Middle frontal gyrus (tissue), 1 donor: ENCODE data around the gene ZG16B.

ENCODE experiments used
- DNase-seq: peaks from one replicate; pipeline ENCODE4 v3.0.0-alpha.2; 2015; ENCODE audit warnings: low spot score; ENCODE audit errors: extremely low spot score

Gene ZG16B

GRCh38 chr16:2842340-2843000 lies 12.4 kb downstream of the ZG16B start:
- DNase-seq: no peak

- DNase-seq: no peak
Measured at GRCh38 chr16:2843526-2843925, 13.4 kb downstream of the ZG16B start.

- no peak for DNase-seq
Measured at GRCh38 chr16:2845116-2845515, 15.0 kb downstream of the ZG16B start.

- no peak for DNase-seq
Measured at GRCh38 chr16:2846511-2847310, 16.6 kb downstream of the ZG16B start.

- DNase-seq: no peak
Measured at GRCh38 chr16:2848933-2849725, 19.0 kb downstream of the ZG16B start.

- DNase-seq: no peak
Measured at GRCh38 chr16:2852003-2852730, 22.1 kb downstream of the ZG16B start.

- DNase-seq: no peak
Measured at GRCh38 chr16:2852731-2853507, 22.8 kb downstream of the ZG16B start.

DNA sequence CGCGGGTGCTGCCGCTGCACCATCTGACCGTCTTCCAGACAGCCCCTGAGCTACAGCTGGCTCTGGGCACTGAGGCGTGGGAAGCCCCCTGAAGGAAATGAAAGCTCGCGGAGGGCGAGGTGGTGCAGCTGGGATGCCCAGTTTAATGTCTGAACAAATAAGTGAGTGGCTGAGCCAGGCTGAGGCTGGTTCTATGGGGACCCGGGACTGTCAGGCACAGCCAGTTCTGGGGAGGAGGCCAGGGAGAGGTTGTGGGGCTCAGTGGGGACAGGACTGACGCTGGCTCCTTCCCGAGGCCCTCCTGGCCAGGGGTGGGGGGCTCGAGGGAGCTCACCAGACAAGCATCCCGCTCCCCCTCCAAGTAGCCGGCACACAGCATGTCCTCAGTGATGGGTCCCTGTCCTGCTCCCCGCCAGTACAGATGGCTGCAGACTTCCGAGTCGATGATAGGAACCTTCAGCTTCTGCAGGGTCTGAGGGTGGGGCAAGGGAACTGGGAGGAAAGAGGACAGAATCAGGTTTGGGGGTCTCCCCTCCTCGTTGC lies 23.5 kb downstream of the ZG16B start:
- DNase-seq: no peak

GRCh38 chr16:2854700-2855309 lies 24.7 kb downstream of the ZG16B start:
- DNase-seq: no peak

GRCh38 chr16:2855536-2855935 lies 25.4 kb downstream of the ZG16B start:
- no peak for DNase-seq

GRCh38 chr16:2856061-2856670 lies 26.1 kb downstream of the ZG16B start:
- DNase-seq: no peak

GRCh38 chr16:2856686-2857450 lies 26.8 kb downstream of the ZG16B start:
- DNase-seq: no peak

GRCh38 chr16:2857451-2858244 lies 27.5 kb downstream of the ZG16B start, which contains the start of gene PRSS22:
PRSS22 (minus strand) TSS chr16:2858170; CDS start chr16:2858104, 66 bp downstream.
- no peak for DNase-seq

GRCh38 chr16:2858245-2859025 lies 28.3 kb downstream of the ZG16B start:
- no peak for DNase-seq

- DNase-seq: no peak
Measured at GRCh38 chr16:2859686-2860265, 29.7 kb downstream of the ZG16B start.

DNA sequence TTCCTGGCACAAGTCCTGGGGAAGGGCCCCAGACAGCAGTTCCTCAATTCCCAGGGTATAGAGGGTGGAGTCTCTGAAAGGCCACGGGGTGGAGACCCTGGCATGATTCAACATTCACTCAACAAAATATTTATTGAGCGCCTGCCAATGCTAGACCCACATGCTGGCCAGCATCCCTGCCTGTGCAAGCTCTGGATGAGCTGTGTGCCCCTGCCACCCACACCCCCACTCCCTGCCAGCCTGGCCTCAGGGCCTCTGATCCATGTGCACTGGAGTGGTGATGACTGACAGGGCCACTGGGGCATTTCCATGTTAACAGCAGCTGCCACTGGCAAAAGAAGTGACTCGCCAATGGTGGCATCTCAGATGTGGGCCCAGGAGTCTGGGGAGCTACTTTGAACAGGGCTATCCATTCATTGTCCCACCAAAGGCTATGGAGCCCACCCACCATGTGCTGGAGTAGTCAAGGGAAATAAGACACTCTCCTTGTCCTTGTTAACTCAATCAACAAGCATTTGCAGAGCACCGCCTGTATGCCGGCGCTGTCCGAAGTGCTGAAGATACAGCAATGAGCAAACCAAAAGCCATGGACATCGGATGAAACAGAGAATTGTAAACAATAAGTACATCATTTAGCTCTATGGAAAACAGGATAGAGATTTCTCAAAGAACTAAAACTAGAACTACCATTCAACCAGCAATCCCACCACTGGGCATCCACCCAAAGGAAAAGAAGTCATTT lies 30.9 kb downstream of the ZG16B start:
- DNase-seq: no peak
